HG03196 (cell line): ENCODE measurements around the gene ARHGEF16.

Experiments used
- ATAC-seq: cut with Tn5 transposase; IDR thresholded peaks from one replicate; pipeline ENCODE4 v1.9.1; 2021; ENCODE audit not compliant: unreplicated experiment

ARHGEF16 gene

GRCh38 chr1:3500265-3500835 lies 45.9 kb downstream of the ARHGEF16 start:
- no peak for ATAC-seq

DNA sequence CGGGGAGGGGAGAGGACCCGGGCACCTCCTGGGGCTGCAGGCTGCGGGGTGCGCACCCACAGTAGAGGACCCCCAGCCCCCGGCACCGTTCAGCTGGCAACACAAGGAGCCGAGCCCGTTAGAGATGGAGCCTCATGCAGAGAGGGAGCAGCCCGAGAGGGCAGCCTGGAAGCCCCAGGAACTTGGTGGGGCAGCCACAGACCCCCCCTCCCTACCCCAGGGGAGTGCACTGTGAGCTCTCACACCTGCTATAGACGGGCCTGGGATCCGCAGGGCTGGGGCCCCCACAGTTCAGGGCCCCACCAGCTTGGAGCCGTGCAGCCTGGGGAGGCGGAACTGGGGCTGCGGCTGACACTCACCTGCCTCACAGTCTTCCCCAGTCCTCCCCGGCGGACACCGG lies 47.0 kb downstream of the ARHGEF16 start:
- ATAC-seq, result no peak

GRCh38 chr1:3501856-3502640 lies 47.6 kb downstream of the ARHGEF16 start:
- ATAC-seq, result no peak

DNA sequence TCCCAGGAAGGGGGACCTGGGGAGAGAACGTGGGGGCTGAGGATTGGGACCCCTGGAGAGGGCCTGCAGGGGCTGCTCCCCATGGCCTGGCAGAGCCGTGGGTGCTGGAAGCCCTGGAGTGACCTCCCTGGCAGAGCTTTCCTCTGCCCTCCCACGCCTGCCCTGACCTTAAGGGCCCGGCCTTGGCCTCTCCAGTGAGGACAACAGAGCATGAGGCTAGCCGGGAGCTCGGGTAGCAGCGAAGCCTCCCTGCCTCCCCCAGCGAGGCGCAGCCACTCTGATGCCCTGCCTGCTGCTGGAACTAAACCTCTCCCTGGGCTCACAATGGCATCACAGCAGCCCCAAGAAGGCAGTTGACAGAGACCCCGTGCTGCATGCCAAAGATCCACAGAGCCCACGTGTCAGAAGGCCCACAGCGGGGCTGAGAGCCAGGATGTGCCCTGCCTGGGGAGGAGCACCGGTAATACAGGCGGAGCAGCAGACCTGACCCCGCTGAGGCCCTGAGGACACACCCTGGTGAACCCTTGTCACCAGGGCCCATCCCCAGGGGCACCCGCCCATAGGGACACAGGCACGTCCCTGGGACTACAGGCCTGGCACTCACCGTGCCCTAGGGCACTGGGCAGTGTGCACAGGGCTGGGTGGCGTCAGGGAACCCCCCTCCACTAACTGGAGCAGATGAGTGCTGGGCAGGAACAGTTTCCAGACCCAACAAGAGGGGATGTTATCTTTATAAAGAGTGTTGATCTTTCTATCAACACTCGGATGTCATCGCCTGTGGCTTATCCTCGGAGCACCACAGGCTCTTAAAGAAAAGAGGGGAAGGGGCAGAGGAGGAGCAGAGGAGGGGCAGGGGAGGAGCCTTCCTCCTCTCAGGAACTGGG lies 48.4 kb downstream of the ARHGEF16 start:
- no peak for ATAC-seq

DNA sequence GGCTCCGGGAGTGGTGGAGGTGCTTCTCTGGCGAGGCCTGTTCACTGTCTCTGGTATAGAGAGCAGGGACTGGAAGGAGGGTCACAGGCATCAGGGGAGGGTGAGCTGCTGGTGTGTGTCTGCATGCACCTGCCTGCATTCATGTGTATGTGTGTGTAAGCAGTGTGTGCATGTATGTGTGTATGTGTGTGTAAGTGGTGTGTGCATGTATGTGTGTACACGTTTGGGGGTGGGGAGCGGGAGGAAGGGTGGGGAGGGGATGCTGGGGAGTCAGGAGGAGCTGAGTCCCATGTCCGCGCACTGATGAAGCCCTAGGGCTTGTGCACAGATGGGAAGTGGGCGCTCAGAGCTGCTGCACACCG lies 49.0 kb downstream of the ARHGEF16 start:
- no peak for ATAC-seq

DNA sequence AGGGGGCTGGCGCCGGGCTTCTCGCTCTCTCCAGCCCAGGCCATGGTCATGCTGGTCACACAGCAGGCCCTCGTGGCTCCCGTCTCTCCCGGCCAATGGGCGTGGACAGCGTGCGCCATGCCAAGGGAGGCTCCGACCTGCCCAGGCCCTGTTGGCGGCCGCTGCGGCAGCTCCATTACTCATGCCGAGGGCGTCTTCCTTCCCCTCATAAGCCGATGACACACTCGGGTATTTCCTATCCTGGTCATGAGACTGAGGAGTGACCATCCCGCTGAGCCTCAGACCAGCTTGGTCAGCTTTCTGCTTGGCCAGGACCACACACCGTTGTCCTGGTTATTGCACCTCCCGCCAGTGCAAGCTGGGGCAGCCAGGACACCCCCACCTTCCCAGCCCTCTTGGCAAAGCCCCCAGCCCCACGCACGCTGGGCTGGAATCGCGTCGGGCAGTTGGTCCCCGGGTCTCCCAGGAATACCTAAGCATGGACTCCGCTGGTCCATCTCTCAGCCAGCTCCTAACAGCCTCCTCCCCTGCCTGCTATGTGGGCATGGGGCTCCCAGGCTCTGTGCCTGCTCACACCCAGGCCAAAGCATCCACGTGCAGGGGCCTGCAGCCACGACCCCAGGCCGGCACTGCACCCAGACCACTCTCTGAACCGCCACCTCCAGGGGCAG lies 49.8 kb downstream of the ARHGEF16 start:
- ATAC-seq, result no peak

DNA sequence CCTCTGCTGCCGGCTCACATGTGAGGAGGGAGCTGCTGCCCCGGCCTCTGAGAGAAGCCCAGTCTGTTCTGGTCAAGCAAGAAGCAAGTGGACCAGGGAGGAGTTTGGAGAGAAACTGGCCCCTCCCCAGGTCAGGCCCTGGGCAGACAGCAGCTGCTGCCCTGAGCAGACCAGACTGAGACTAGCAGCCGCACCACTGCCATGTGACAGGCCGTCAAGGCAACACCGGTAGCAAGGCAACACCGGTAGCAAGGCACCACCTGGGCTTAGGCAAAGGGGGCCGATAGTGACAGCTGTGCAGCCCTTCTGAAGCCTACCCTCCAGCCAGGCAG lies 50.3 kb downstream of the ARHGEF16 start:
- ATAC-seq, result no peak

DNA sequence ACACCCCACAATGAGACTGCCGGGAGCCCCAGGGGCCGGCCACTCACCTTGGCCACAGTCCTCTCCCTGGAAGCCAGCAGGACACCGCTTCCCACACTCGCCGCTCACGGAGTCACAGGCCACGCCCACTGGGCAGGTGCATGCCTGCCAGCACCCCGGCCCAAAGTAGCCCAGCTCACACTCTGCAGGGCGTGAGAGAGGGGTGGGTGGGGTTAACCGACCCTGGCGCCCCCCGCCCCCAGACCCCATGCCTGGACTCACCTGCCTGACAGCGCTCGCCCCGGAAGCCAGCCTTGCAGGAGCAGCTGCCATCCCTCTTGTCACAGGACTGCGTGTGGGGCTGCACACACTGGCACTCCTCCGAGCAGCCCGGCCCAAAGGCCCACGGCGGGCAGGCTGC lies 50.7 kb downstream of the ARHGEF16 start:
- ATAC-seq, result no peak

DNA sequence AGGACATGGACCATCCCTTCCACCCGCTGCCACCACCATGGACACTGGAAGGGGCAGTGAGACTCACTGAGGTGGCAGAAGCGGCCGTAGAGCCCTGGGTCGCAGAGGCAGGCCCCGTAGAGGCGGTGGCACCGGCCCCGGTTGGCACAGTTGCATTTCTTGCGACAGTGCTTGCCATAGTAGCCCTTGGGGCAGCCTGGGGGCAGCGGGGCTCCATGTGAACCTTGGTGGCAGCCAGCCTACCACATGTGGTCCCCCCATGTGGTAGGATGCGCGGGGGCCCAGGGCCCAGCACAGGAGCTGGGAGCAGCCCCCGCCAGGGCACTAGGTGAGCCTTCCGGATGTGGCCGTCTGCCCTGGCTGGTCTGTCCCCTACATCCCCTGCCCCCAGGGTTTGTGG lies 51.6 kb downstream of the ARHGEF16 start:
- ATAC-seq, result no peak

GRCh38 chr1:3506943-3507342 lies 52.5 kb downstream of the ARHGEF16 start:
- ATAC-seq, result no peak

- no peak for ATAC-seq
These were observed 53.3 kb downstream of the ARHGEF16 start for GRCh38 chr1:3507636-3508275.

- no peak for ATAC-seq
These were observed 54.4 kb downstream of the ARHGEF16 start for GRCh38 chr1:3508757-3509415.

- no peak for ATAC-seq
These were observed 55.3 kb downstream of the ARHGEF16 start for GRCh38 chr1:3509721-3510120.

- ATAC-seq, result no peak
These were observed 55.9 kb downstream of the ARHGEF16 start for GRCh38 chr1:3510136-3510955.

GRCh38 chr1:3510956-3511250 lies 56.4 kb downstream of the ARHGEF16 start:
- ATAC-seq, result no peak

DNA sequence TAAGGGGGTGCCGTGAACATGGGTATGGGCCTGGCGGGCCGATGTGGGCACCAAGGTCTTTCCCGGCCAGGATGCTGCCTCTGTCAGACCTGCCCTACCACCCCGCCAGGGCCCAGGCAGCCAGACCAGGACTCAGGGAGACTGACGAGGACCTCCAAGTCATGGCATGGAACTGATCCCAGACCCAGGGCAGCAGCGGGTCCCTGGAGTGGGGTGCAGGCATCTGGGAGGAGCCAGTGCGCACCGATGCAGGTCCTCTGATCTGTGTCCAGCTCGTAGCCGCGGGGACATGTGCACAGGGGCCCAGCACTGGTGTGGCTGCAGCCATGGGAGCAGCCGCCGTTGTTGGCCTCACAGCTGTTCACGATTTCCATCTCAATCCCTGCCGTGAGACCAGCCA lies 56.8 kb downstream of the ARHGEF16 start:
- no peak for ATAC-seq

DNA sequence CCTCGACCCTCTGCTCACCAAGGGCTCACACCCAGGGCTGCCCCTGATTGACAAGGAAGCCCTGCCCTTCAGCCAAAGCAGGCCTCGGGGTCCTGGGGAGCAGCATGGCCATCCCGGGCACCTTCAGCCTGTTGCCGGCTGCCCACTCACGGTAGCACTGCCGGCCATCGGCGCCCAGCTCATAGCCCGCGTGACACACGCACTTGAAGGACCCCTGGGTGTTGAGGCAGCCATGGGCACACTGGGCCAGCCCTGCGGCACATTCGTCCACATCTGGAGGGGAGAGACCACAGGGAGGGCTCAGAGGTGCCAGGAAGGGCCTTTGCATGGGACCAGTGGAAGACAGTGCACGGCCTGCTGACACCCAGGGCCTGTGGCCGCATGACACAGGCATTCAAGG lies 57.4 kb downstream of the ARHGEF16 start:
- ATAC-seq, result no peak

- no peak for ATAC-seq
These were observed 59.9 kb downstream of the ARHGEF16 start for GRCh38 chr1:3514404-3514803.

- ATAC-seq, result no peak
These were observed 60.8 kb downstream of the ARHGEF16 start for GRCh38 chr1:3515272-3515671.
